ENCODE measurements around the gene RBP5.

RBP5 gene

DNA sequence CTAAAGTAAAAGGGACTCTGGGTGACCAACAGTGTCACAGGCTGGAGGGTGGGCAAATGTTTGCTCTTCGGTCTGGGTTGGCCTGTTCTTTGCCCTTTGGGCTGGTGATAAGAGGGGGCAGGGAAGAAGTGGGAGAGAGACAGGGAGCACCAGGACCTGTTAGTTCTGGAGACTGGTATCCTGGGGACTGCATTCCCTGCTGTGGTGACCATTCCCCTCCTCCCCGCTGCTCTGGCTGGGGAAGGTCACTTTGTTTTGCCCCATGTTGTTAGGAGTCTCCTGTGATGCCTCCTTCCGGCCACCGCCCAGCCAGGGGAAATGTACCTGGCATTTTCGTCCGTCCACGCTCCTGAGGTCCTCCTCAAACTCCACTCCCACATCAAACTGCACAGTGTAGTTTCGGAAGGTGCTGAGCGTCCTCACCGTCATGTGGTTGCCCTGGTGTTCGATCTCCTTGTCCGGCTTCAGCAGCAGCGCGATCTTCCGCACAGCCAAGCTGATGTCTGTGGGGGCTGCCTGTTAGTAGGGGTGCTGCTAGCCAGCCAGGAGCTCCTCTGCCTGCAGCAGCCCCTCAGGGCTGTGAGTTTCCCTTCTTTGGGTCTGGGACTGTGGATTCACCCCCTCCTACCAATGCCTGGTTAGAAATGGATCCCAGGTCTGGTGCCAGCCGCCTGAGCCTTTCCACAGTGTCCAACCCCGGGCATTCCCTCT is 618 bp downstream of the RBP5 start:
- no peak for DNase-seq
- Histone ChIP-seq H3K4me1 (ENCODE audit: control extremely low read depth in 1 of 4, control insufficient read depth in 4 of 4, insufficient read depth in 4 of 4, low read length in 3 of 4) (peaks cover 3 to 50% (median 42%) of the 10 kb centered on the region in 4 experiments), H3K9me3 (ENCODE audit: control extremely low read depth in 1 of 5, control insufficient read depth in 4 of 5, insufficient read depth in 2 of 5, low read depth in 1 of 5, low read length in 4 of 5) (no peaks in the 10 kb centered on the region), H3K27me3 (replicated peaks in 2 of 5; ENCODE audit: control insufficient read depth in 4 of 5, insufficient read depth in 5 of 5, low read length in 4 of 5) (no peaks in the 10 kb centered on the region), H3K36me3 (ENCODE audit: control insufficient read depth in 4 of 4, insufficient read depth in 4 of 4, low read length in 3 of 4) (peaks cover 0 to 4% (median 0%) of the 10 kb centered on the region in 4 experiments), H3K27ac (ENCODE audit: insufficient read depth in 1 of 2, low read depth in 1 of 2, low read length in 2 of 2, poor library complexity in 1 of 2, severe bottlenecking in 2 of 2) (peak overlapping the region in 1 of 2 experiments; percentile 36), H3K4me3 (ENCODE audit: control insufficient read depth in 1 of 7, extremely low read depth in 1 of 7, insufficient read depth in 4 of 7, low read depth in 2 of 7, low read length in 6 of 7) (no peak overlapping the region)
- ChIA-PET CTCF (interaction anchor here (1.7 kb wide), 1 partner anchor 13 kb away, joined by 3 read pairs; no protein-coding TSS in a partner anchor), POLR2A (no interaction called here)
- 96% methylated on average over 14 of the region's 17 CpGs for WGBS (ENCODE audit: insufficient coverage)

DNA sequence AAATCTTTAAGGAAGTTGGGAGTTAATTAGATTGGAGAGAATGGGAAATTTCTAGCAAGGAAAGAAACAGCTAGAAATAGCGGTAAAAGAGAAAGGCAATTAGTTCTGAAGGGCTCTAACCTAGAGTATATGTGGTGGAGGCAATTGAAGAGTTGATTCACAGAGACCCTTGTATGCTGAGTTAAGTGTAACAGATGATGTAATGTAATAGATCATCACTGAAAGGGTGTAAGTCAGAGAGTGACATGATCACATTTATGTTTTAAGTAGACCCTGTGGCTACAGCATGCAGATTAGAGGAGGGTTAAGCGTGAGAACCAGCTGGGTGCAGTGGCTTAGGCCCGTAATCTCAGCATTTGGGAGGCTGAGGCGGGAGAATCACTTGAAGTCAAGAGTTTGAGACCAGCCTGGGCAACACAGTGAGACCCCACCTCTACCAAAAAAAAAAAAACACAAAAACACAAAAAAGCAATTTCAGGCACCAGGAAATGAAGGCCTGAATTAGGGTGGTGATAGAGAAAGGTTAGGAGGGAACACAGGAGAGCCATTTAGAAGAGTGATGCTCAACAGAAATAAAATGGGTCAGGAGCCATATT is 3.0 kb downstream of the RBP5 start:
- ChIA-PET POLR2A (no interaction called here), CTCF (interaction anchor here (1.0 to 6.1 kb wide), 4 partner anchors 13 to 22 kb away, joined by 4 to 27 read pairs (median 10); no protein-coding TSS in a partner anchor)
- Histone ChIP-seq H3K9me3 (ENCODE audit: control extremely low read depth in 1 of 5, control insufficient read depth in 4 of 5, insufficient read depth in 2 of 5, low read depth in 1 of 5, low read length in 4 of 5) (no peaks in the 10 kb centered on the region), H3K27ac (ENCODE audit: insufficient read depth in 1 of 2, low read depth in 1 of 2, low read length in 2 of 2, poor library complexity in 1 of 2, severe bottlenecking in 2 of 2) (no peak overlapping the region), H3K27me3 (replicated peaks in 2 of 5; ENCODE audit: control insufficient read depth in 4 of 5, insufficient read depth in 5 of 5, low read length in 4 of 5) (no peaks in the 10 kb centered on the region), H3K36me3 (ENCODE audit: control insufficient read depth in 4 of 4, insufficient read depth in 4 of 4, low read length in 3 of 4) (peaks cover 0 to 12% (median 2%) of the 10 kb centered on the region in 4 experiments), H3K4me3 (ENCODE audit: control insufficient read depth in 1 of 7, extremely low read depth in 1 of 7, insufficient read depth in 4 of 7, low read depth in 2 of 7, low read length in 6 of 7) (no peak overlapping the region), H3K4me1 (ENCODE audit: control extremely low read depth in 1 of 4, control insufficient read depth in 4 of 4, insufficient read depth in 4 of 4, low read length in 3 of 4) (peaks cover 0 to 36% (median 25%) of the 10 kb centered on the region in 4 experiments)
- no peak for DNase-seq
- WGBS (ENCODE audit: insufficient coverage) = 100% methylated on average over 2 of the region's 4 CpGs

DNA sequence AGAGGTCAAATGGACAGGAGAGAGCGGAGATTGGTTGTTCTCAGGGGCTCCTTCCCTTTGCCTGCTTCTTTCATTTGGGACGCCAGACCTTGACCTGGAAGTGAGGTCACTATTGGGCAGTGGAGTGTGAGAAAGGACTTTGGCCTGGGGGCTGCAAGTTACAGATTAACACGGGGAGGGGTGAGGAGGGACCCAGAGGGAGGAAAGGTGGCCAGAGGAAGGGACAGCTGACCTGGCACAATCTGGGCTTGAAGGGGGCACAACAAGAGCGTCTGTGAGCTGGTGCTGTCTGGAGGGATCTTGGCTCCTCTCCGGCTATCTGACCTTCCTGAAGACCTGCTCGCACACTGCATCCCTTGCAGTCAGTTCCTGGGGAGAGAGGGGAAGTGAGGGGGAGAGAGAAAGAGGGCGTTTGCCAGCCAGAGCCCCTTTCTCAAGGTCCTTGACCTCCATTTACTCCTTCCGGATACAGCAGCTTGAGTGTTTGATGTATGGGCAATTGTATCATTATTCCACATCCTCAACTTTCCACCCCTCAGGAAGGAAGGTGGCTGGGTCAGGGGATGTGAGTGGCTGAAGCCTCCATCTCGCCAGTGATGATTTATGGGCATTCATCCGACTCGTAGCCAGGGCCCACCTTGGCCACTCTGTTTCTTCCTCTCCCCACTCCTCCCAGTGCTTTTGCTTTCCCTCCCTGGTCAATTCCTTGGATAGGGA is 4.7 kb downstream of the RBP5 start:
- peaks cover 0 to 21% (median 4%) of the 10 kb centered on the region in 4 experiments for H3K36me3 ChIP-seq (ENCODE audit: control insufficient read depth in 4 of 4, insufficient read depth in 4 of 4, low read length in 3 of 4)
- no peak overlapping the region for H3K4me3 ChIP-seq (ENCODE audit: control insufficient read depth in 1 of 7, extremely low read depth in 1 of 7, insufficient read depth in 4 of 7, low read depth in 2 of 7, low read length in 6 of 7)
- H3K27me3 ChIP-seq (replicated peaks in 2 of 5; ENCODE audit: control insufficient read depth in 4 of 5, insufficient read depth in 5 of 5, low read length in 4 of 5) = no peaks in the 10 kb centered on the region
- no peaks in the 10 kb centered on the region for H3K9me3 ChIP-seq (ENCODE audit: control extremely low read depth in 1 of 5, control insufficient read depth in 4 of 5, insufficient read depth in 2 of 5, low read depth in 1 of 5, low read length in 4 of 5)
- ChIA-PET CTCF (interaction anchor here (0.7 to 6.1 kb wide), 4 partner anchors 12 to 870 kb away, joined by 3 to 27 read pairs (median 10); no protein-coding TSS in a partner anchor), POLR2A (no interaction called here)
- no peak for DNase-seq
- no peak overlapping the region for H3K27ac ChIP-seq (ENCODE audit: insufficient read depth in 1 of 2, low read depth in 1 of 2, low read length in 2 of 2, poor library complexity in 1 of 2, severe bottlenecking in 2 of 2)
- peaks cover 0 to 22% (median 11%) of the 10 kb centered on the region in 4 experiments for H3K4me1 ChIP-seq (ENCODE audit: control extremely low read depth in 1 of 4, control insufficient read depth in 4 of 4, insufficient read depth in 4 of 4, low read length in 3 of 4)
- 41% methylated on average over 4 of the region's 11 CpGs for WGBS (ENCODE audit: insufficient coverage)

DNA sequence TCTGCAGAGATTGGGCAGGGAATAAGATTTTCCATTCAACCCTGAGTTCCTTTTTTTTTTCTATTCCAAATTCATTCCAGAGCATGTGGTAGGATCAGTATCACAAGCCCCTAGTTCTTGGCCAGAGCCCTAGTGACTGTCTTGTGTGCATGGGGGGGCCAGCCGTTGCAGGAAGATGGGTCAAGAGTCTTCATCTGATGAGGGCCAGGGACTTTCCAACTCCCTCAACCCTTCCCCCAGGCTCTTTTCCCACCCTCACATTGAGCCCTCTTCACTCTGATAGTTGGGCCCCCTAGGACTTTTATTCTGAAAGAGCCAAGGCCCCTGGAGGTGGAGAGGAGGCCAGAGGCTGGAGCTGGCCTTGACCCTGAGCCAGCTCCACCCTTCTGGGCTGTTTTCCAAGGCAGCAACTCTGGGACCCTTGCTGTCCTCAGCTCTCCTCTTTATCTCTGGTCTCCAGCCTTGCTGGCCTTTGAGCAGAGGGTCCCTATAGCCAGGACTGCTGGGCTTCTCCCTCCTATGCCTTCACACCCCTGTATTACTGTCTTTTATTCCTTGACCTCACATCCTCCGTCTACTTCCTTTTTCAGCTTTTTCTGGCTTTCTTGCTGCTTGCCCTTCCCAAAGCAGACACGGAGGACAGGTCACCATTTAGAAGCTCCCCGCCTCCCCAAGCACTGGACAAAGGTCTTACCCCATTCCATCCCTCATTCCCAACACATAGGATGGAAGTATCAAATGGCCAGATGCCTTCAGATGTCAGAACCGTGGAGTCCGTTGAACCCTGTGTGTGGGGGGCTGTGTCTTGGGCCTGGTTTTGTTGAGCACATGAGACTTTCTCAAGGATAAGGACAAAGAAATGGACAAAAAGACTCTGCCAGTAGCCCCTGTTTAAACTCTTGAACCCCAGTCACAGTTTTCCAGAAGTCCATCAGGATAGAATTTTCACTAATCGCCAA is 5.6 kb downstream of the RBP5 start:
- Histone ChIP-seq H3K36me3 (ENCODE audit: control insufficient read depth in 4 of 4, insufficient read depth in 4 of 4, low read length in 3 of 4) (peaks cover 0 to 27% (median 7%) of the 10 kb centered on the region in 4 experiments), H3K4me3 (ENCODE audit: control insufficient read depth in 1 of 7, extremely low read depth in 1 of 7, insufficient read depth in 4 of 7, low read depth in 2 of 7, low read length in 6 of 7) (no peak overlapping the region), H3K4me1 (ENCODE audit: control extremely low read depth in 1 of 4, control insufficient read depth in 4 of 4, insufficient read depth in 4 of 4, low read length in 3 of 4) (peaks cover 0 to 20% (median 10%) of the 10 kb centered on the region in 4 experiments), H3K27me3 (replicated peaks in 2 of 5; ENCODE audit: control insufficient read depth in 4 of 5, insufficient read depth in 5 of 5, low read length in 4 of 5) (no peaks in the 10 kb centered on the region), H3K27ac (ENCODE audit: insufficient read depth in 1 of 2, low read depth in 1 of 2, low read length in 2 of 2, poor library complexity in 1 of 2, severe bottlenecking in 2 of 2) (no peak overlapping the region), H3K9me3 (ENCODE audit: control extremely low read depth in 1 of 5, control insufficient read depth in 4 of 5, insufficient read depth in 2 of 5, low read depth in 1 of 5, low read length in 4 of 5) (no peaks in the 10 kb centered on the region)
- ChIA-PET CTCF (interaction anchor here (0.7 to 6.1 kb wide), 5 partner anchors 11 to 254 kb away, joined by 3 to 27 read pairs (median 3); no protein-coding TSS in a partner anchor), POLR2A (no interaction called here)
- DNase-seq = no peak
- WGBS (ENCODE audit: insufficient coverage) = 94% methylated on average over 5 of the region's 7 CpGs

DNA sequence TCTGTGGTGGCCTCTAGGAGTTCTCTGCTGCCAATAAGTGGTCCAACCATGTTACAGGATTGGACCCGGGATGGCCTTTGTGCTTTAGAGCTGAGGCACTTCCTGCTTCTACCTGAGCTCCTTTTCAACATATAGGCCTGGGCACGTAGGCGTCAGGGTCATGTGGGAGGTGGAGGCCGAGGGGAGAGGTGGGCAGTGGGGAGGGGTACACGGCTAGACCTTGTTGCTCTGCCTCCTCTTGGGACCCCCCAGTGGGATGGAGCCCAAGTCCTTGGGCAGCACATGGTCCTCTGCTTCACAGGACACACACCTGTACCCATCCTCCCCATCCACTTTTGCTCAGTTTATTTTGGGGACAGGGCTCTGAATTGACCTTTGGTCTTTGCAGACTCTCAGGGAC is 7.4 kb downstream of the RBP5 start:
- Histone ChIP-seq H3K36me3 (ENCODE audit: control insufficient read depth in 4 of 4, insufficient read depth in 4 of 4, low read length in 3 of 4) (peaks cover 2 to 39% (median 19%) of the 10 kb centered on the region in 4 experiments), H3K9me3 (ENCODE audit: control extremely low read depth in 1 of 5, control insufficient read depth in 4 of 5, insufficient read depth in 2 of 5, low read depth in 1 of 5, low read length in 4 of 5) (no peaks in the 10 kb centered on the region), H3K27me3 (replicated peaks in 2 of 5; ENCODE audit: control insufficient read depth in 4 of 5, insufficient read depth in 5 of 5, low read length in 4 of 5) (no peaks in the 10 kb centered on the region), H3K4me1 (ENCODE audit: control extremely low read depth in 1 of 4, control insufficient read depth in 4 of 4, insufficient read depth in 4 of 4, low read length in 3 of 4) (peaks cover 0 to 20% (median 10%) of the 10 kb centered on the region in 4 experiments), H3K27ac (ENCODE audit: insufficient read depth in 1 of 2, low read depth in 1 of 2, low read length in 2 of 2, poor library complexity in 1 of 2, severe bottlenecking in 2 of 2) (no peak overlapping the region), H3K4me3 (ENCODE audit: control insufficient read depth in 1 of 7, extremely low read depth in 1 of 7, insufficient read depth in 4 of 7, low read depth in 2 of 7, low read length in 6 of 7) (no peak overlapping the region)
- DNase-seq = no peak
- WGBS (ENCODE audit: insufficient coverage) = 100% methylated on average over 1 of the region's 5 CpGs
- POLR2A ChIA-PET = no interaction called here
- CTCF ChIA-PET = interaction anchor here (1.1 to 6.1 kb wide), 3 partner anchors 9 to 13 kb away, joined by 4 to 27 read pairs (median 5); partner anchors contain the start of gene C1RL

DNA sequence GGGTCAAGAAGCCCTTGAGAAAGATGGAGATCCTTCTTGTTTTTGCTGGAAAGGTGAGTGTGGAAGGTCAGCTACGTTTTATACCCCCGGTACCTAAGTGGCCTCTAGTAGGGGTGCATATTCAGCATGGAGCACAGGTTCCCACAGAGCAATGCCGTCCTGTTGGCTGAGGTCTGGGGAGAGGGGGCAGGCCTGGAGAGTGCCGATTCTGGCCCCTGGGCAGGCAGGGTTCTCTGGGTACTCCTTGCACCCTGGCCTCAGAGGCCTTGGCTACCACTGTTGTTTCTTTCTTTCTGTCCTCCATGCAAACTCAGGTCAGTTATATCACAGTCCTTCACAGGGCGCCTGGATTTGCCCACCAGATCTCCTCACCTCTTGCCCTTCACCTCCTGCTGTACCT is 8.5 kb downstream of the RBP5 start:
- WGBS (ENCODE audit: insufficient coverage) = 98% methylated on average over 5 of the region's 5 CpGs
- no peak overlapping the region for H3K27ac ChIP-seq (ENCODE audit: insufficient read depth in 1 of 2, low read depth in 1 of 2, low read length in 2 of 2, poor library complexity in 1 of 2, severe bottlenecking in 2 of 2)
- H3K9me3 ChIP-seq (ENCODE audit: control extremely low read depth in 1 of 5, control insufficient read depth in 4 of 5, insufficient read depth in 2 of 5, low read depth in 1 of 5, low read length in 4 of 5) = no peaks in the 10 kb centered on the region
- CTCF ChIA-PET = interaction anchor here (1.7 to 6.1 kb wide), 2 partner anchors 8 to 11 kb away, joined by 4 to 27 read pairs; partner anchors contain the start of gene C1RL
- H3K4me1 ChIP-seq (ENCODE audit: control extremely low read depth in 1 of 4, control insufficient read depth in 4 of 4, insufficient read depth in 4 of 4, low read length in 3 of 4) = peaks cover 0 to 20% (median 10%) of the 10 kb centered on the region in 4 experiments
- DNase-seq = no peak
- no peak overlapping the region for H3K4me3 ChIP-seq (ENCODE audit: control insufficient read depth in 1 of 7, extremely low read depth in 1 of 7, insufficient read depth in 4 of 7, low read depth in 2 of 7, low read length in 6 of 7)
- peaks cover 2 to 50% (median 29%) of the 10 kb centered on the region in 4 experiments for H3K36me3 ChIP-seq (ENCODE audit: control insufficient read depth in 4 of 4, insufficient read depth in 4 of 4, low read length in 3 of 4)
- no peaks in the 10 kb centered on the region for H3K27me3 ChIP-seq (replicated peaks in 2 of 5; ENCODE audit: control insufficient read depth in 4 of 5, insufficient read depth in 5 of 5, low read length in 4 of 5)
- POLR2A ChIA-PET = no interaction called here

Data from common myeloid progenitor, CD34-positive (primary cell).